IMR-90 (cell line): Measurements from ENCODE around the gene ENOX1.

ENCODE experiments used
- CTCF ChIP-seq: conservative IDR thresholded peaks from 2 replicates; pipeline ENCODE4 v1.5.1; 2012; ENCODE audit warnings: mild to moderate bottlenecking, low read depth, low read length, improper control_type of control experiment
- MXI1 ChIP-seq: IDR thresholded peaks from 2 replicates; pipeline ENCODE4 v1.6.1; 2012; ENCODE audit warnings: low read depth, mild to moderate bottlenecking, low read length, moderate library complexity, borderline replicate concordance
- POLR2A ChIP-seq: IDR thresholded peaks from 2 replicates; pipeline ENCODE4 v1.6.1; 2012; ENCODE audit warnings: mild to moderate bottlenecking, low read depth, low read length
- RAD21 ChIP-seq: IDR thresholded peaks from 2 replicates; pipeline ENCODE4 v1.6.1; 2012; ENCODE audit warnings: low read length, improper control_type of control experiment
- USF2 ChIP-seq: fragments of 150-350 bp; IDR thresholded peaks from 2 replicates; pipeline ENCODE4 v1.6.1; 2017; ENCODE audit warnings: mild to moderate bottlenecking, antibody characterized with exemption, low read length, low read depth

- TF ChIP-seq POLR2A (no peak), RAD21 (no peak), CTCF (no peak), USF2 (no peak), MXI1 (no peak)
These were observed 61.3 kb downstream of the ENOX1 start for GRCh38 chr13:43725460-43725859.
